H1 (cell line): ENCODE results near the gene THADA. TPM values are rescaled to one million over a fixed set of nuclear protein-coding genes. Genes with fewer than 3 reads are reported as not detected.

Experiments used
- CTCF ChIA-PET: fragments of 300-600 bp; sonication (Branson Sonifier 250); formaldehyde crosslinking; loops from one replicate; lab custom pipeline; 2021; ENCODE audit not compliant: partially characterized antibody; lab: Charles Lee
- POLR2A ChIA-PET: fragments of 300-600 bp; sonication (Branson Sonifier 250); formaldehyde crosslinking; loops from one replicate; lab custom pipeline; 2021; ENCODE audit warnings: inconsistent platforms; ENCODE audit not compliant: partially characterized antibody; lab: Charles Lee
- DNase-seq, 2 experiments: peaks; one replicate each; pipeline versions ENCODE4 v3.0.0 to v3.0.0-alpha.2; 2010 to 2022; ENCODE audit warnings: low spot score in 2 of 2, low read depth in 1 of 2, mixed read lengths in 1 of 2
- FAIRE-seq: peaks from 2 replicates; lab custom pipeline; 2011; peaks lifted over from hg19 to GRCh38; lab: Jason Lieb, UNC
- H2AFZ ChIP-seq: 2 replicates; pipeline ENCODE4 v1.8.1; 2012; ENCODE audit warnings: low read length, inconsistent platforms
- H2AK5ac ChIP-seq: 2 replicates; pipeline ENCODE4 v1.6.1; 2013; ENCODE audit warnings: low read depth, low read length
- H2BK120ac ChIP-seq: replicated peaks from 2 replicates; pipeline ENCODE3; 2013; ENCODE audit warnings: low read depth, low read length, inconsistent platforms
- H2BK12ac ChIP-seq: 2 replicates; pipeline ENCODE4 v1.6.1; 2013; ENCODE audit warnings: low read depth, low read length
- H2BK15ac ChIP-seq: 2 replicates; pipeline ENCODE4 v1.6.1; 2013; ENCODE audit warnings: low read length
- H2BK20ac ChIP-seq: 2 replicates; pipeline ENCODE4 v1.6.1; 2013; ENCODE audit warnings: low read length
- H2BK5ac ChIP-seq: 2 replicates; pipeline ENCODE4 v1.6.1; 2013; ENCODE audit warnings: low read depth, low read length
- H3K14ac ChIP-seq: 2 replicates; pipeline ENCODE4 v1.6.1; 2013; ENCODE audit warnings: inconsistent platforms; ENCODE audit not compliant: insufficient read length
- H3K18ac ChIP-seq: 2 replicates; pipeline ENCODE4 v1.6.1; 2013; ENCODE audit warnings: low read length; ENCODE audit errors: extremely low read depth
- H3K23ac ChIP-seq: 2 replicates; pipeline ENCODE4 v1.6.1; 2013; ENCODE audit warnings: inconsistent platforms; ENCODE audit not compliant: insufficient read length
- H3K23me2 ChIP-seq: 2 replicates; pipeline ENCODE4 v1.6.1; 2013; ENCODE audit warnings: low read depth, low read length
- H3K27ac ChIP-seq: 2 replicates; pipeline ENCODE4 v1.6.1; 2011; ENCODE audit warnings: low read depth, low read length, inconsistent platforms
- H3K27me3 ChIP-seq, 4 experiments: replicated peaks in 1 of 4; 1 replicate in 1 of 4; 2 replicates in 3 of 4; pipeline versions ENCODE4 v1.6.1 to v1.8.1; 2011 to 2013; ENCODE audit warnings: low read length in 3 of 4, mild to moderate bottlenecking in 3 of 4, inconsistent platforms in 2 of 4, mixed read lengths in 2 of 4, moderate library complexity in 1 of 4; ENCODE audit not compliant: control insufficient read depth in 3 of 4, insufficient read depth in 3 of 4; ENCODE audit errors: extremely low read depth in 1 of 4
- H3K36me3 ChIP-seq, 4 experiments: 2 replicates each; pipeline versions ENCODE4 v1.6.1 to v1.8.1; 2011 to 2013; ENCODE audit warnings: mild to moderate bottlenecking in 4 of 4, low read length in 3 of 4, moderate library complexity in 2 of 4, control low read depth in 1 of 4, inconsistent platforms in 1 of 4; ENCODE audit not compliant: insufficient read depth in 4 of 4, control insufficient read depth in 2 of 4
- H3K4ac ChIP-seq: replicated peaks from 2 replicates; pipeline ENCODE3; 2013; ENCODE audit warnings: low read length, low read depth, mixed read lengths, inconsistent platforms; ENCODE audit not compliant: insufficient read length
- H3K4me1 ChIP-seq, 4 experiments: replicated peaks in 1 of 4; 1 replicate in 1 of 4; 2 replicates in 3 of 4; pipeline versions ENCODE4 v1.6.1 to v1.8.1; 2011 to 2013; ENCODE audit warnings: low read length in 3 of 4, inconsistent platforms in 2 of 4, mixed read lengths in 1 of 4; ENCODE audit not compliant: insufficient read depth in 4 of 4, control insufficient read depth in 3 of 4
- H3K4me2 ChIP-seq, 2 experiments: 2 replicates each; pipeline versions ENCODE4 v1.6.1 to v1.8.1; 2011 to 2013; ENCODE audit warnings: low read depth in 2 of 2, low read length in 2 of 2, control low read depth in 1 of 2, inconsistent platforms in 1 of 2, mild to moderate bottlenecking in 1 of 2; ENCODE audit not compliant: insufficient read depth in 1 of 2
- H3K4me3 ChIP-seq, 4 experiments: fragments of 200-600, 300-600 bp in 1 of 4; sonication (generic), shearing (Covaris generic), sonication (Bioruptor Twin) in 1 of 4; 2 replicates each; pipeline versions ENCODE4 v1.5.1 to v1.8.1; 2011 to 2016; ENCODE audit warnings: low read length in 4 of 4, low read depth in 3 of 4, control low read depth in 2 of 4, inconsistent platforms in 2 of 4, mild to moderate bottlenecking in 2 of 4, mixed read lengths in 1 of 4, moderate library complexity in 1 of 4; ENCODE audit not compliant: insufficient read depth in 2 of 4; ENCODE audit errors: extremely low read depth in 1 of 4
- H3K56ac ChIP-seq: replicated peaks from 2 replicates; pipeline ENCODE3; 2013; ENCODE audit warnings: low read depth, mild to moderate bottlenecking, mixed read lengths, low read length, inconsistent platforms; ENCODE audit not compliant: insufficient read length
- H3K79me1 ChIP-seq: 2 replicates; pipeline ENCODE4 v1.6.1; 2013; ENCODE audit warnings: low read depth, low read length, control low read depth
- H3K79me2 ChIP-seq, 2 experiments: 2 replicates each; pipeline versions ENCODE4 v1.6.1 to v1.8.1; 2012 to 2013; ENCODE audit warnings: low read length in 2 of 2, mild to moderate bottlenecking in 2 of 2, inconsistent platforms in 1 of 2; ENCODE audit not compliant: insufficient read depth in 2 of 2, control insufficient read depth in 1 of 2
- H3K9ac ChIP-seq, 4 experiments: replicated peaks in 1 of 4; 1 replicate in 1 of 4; 2 replicates in 3 of 4; pipeline versions ENCODE4 v1.6.1 to v1.8.1; 2011 to 2013; ENCODE audit warnings: low read depth in 3 of 4, low read length in 3 of 4, control low read depth in 2 of 4, mild to moderate bottlenecking in 2 of 4, moderate library complexity in 2 of 4, inconsistent platforms in 1 of 4; ENCODE audit errors: extremely low read depth in 1 of 4
- H3K9me3 ChIP-seq, 2 experiments: 2 replicates each; pipeline versions ENCODE4 v1.6.1 to v1.8.1; 2012 to 2013; ENCODE audit warnings: mild to moderate bottlenecking in 2 of 2, moderate library complexity in 2 of 2, control low read depth in 1 of 2, inconsistent platforms in 1 of 2, low read depth in 1 of 2, low read length in 1 of 2, mixed read lengths in 1 of 2; ENCODE audit not compliant: insufficient read depth in 2 of 2
- H4K20me1 ChIP-seq, 2 experiments: replicated peaks in 1 of 2; 2 replicates each; pipeline versions ENCODE3 to v1.8.1; 2011 to 2013; ENCODE audit warnings: inconsistent platforms in 2 of 2, low read length in 2 of 2, mild to moderate bottlenecking in 1 of 2; ENCODE audit not compliant: insufficient read depth in 2 of 2, control insufficient read depth in 1 of 2
- H4K5ac ChIP-seq: 2 replicates; pipeline ENCODE4 v1.6.1; 2013; ENCODE audit warnings: low read length, low read depth, mixed read lengths, inconsistent platforms; ENCODE audit not compliant: insufficient read length
- H4K8ac ChIP-seq: 2 replicates; pipeline ENCODE4 v1.8.0; 2013; ENCODE audit warnings: mild to moderate bottlenecking, moderate library complexity, low read length, inconsistent platforms; ENCODE audit not compliant: insufficient read depth; ENCODE audit errors: extremely low read depth
- H4K91ac ChIP-seq: replicated peaks from 2 replicates; pipeline ENCODE3; 2013; ENCODE audit warnings: low read length, mixed read lengths, inconsistent platforms; ENCODE audit not compliant: insufficient read length
- ATF3 ChIP-seq: IDR thresholded peaks from 2 replicates; pipeline ENCODE4 v1.6.1; 2011; ENCODE audit warnings: low read depth, mild to moderate bottlenecking, low read length; ENCODE audit not compliant: insufficient read depth
- BCL11A ChIP-seq, 2 experiments: IDR thresholded peaks; one replicate each; pipeline ENCODE4 v1.6.1; 2011; ENCODE audit warnings: low read depth in 2 of 2, low read length in 2 of 2, mild to moderate bottlenecking in 2 of 2
- CBX5 ChIP-seq: fragments of 300-800, 300-1000 bp; sonication (generic); IDR thresholded peaks from 2 replicates; pipeline ENCODE4 v1.7.1; 2016; ENCODE audit warnings: antibody characterized with exemption, low read length, low read depth
- CEBPB ChIP-seq: IDR thresholded peaks from 2 replicates; pipeline ENCODE4 v1.6.1; 2012; ENCODE audit warnings: low read depth, low read length
- CREB1 ChIP-seq: IDR thresholded peaks from 2 replicates; pipeline ENCODE4 v1.6.1; 2012; ENCODE audit warnings: inconsistent platforms
- E2F6 ChIP-seq: IDR thresholded peaks from 2 replicates; pipeline ENCODE4 v1.6.1; 2012; ENCODE audit warnings: inconsistent platforms
- HDAC6 ChIP-seq: IDR thresholded peaks from one replicate; pipeline ENCODE4 v1.7.1; 2012; ENCODE audit warnings: low read depth, mild to moderate bottlenecking, inconsistent platforms, low read length, moderate library complexity
- JUND ChIP-seq: IDR thresholded peaks from 2 replicates; pipeline ENCODE4 v1.6.1; 2011; ENCODE audit warnings: mild to moderate bottlenecking, improper control_type of control experiment, low read length
- RAD21 ChIP-seq, 2 experiments: IDR thresholded peaks in 1 of 2; conservative IDR thresholded peaks in 1 of 2; 2 replicates each; pipeline ENCODE4 v1.6.1; 2011; ENCODE audit warnings: low read depth in 2 of 2, low read length in 2 of 2, improper control_type of control experiment in 1 of 2, inconsistent platforms in 1 of 2, mild to moderate bottlenecking in 1 of 2, moderate library complexity in 1 of 2
- SP2 ChIP-seq: IDR thresholded peaks from 2 replicates; pipeline ENCODE4 v1.6.1; 2012; ENCODE audit warnings: mild to moderate bottlenecking, low read length, inconsistent platforms
- SUZ12 ChIP-seq: fragments of 200-600 bp; sonication (generic); IDR thresholded peaks from 2 replicates; pipeline ENCODE4 v1.6.1; 2012; ENCODE audit warnings: mild to moderate bottlenecking, inconsistent platforms, low read length, moderate library complexity, mixed read lengths
- TAF7 ChIP-seq: optimal IDR thresholded peaks from 2 replicates; pipeline ENCODE3; 2011; ENCODE audit warnings: low read depth, mild to moderate bottlenecking, inconsistent platforms, low read length, moderate library complexity, borderline replicate concordance
- TBP ChIP-seq: IDR thresholded peaks from 2 replicates; pipeline ENCODE4 v1.6.1; 2011; ENCODE audit warnings: low read depth, low read length, improper control_type of control experiment
- YY1 ChIP-seq: IDR thresholded peaks from 2 replicates; pipeline ENCODE4 v1.6.1; 2011; ENCODE audit warnings: low read depth, mild to moderate bottlenecking, low read length
- WGBS, 2 experiments: shearing (Covaris generic) in 1 of 2; methylation state at CpG; one replicate each; pipeline versions ENCODE4 v1.1.6 to v1.1.7; 2013 to 2015; ENCODE audit warnings: low lambda C conversion rate in 2 of 2, mixed read lengths in 2 of 2, inconsistent platforms in 1 of 2, low coverage in 1 of 2, missing lambda C conversion rate in 1 of 2; ENCODE audit not compliant: insufficient replicate concordance in 2 of 2, insufficient coverage in 1 of 2, insufficient read length in 1 of 2; ENCODE audit errors: extremely low coverage in 1 of 2, missing lambda C conversion rate in 1 of 2; 5-methylcytosine and 5-hydroxymethylcytosine counted together
- polyA plus RNA-seq, 7 experiments: library from polyadenylated mRNA; depleted of rRNA in 3 of 7; stranded (reverse) in 5 of 7; unstranded in 2 of 7; fragments of >200 nt in 5 of 7; fragments of 200-250 nt in 2 of 7; gene quantifications; 1 replicate in 5 of 7; 2 replicates in 1 of 7; 4 replicates in 1 of 7; pipeline versions ENCODE4 v1.2.1 to v1.2.3, GENCODE V29; 2011 to 2013; ENCODE audit warnings: missing spikeins in 2 of 7, mixed read lengths in 2 of 7
- total RNA-seq: library from RNA; stranded (reverse); fragmentation: NEBNext Ultra II Directional; extraction: Animal tissue kit (Norgen Biotek cat#: 25700); gene quantifications from 2 replicates; pipeline ENCODE4 v1.2.1, GENCODE V29; 2021

THADA gene
- total and polyA plus RNA-seq, 2 of the 8 experiments (the other 6 are each of a cell fraction or from before 2014, with no cell fraction given): 22.4 to 26.8 TPM

DNA sequence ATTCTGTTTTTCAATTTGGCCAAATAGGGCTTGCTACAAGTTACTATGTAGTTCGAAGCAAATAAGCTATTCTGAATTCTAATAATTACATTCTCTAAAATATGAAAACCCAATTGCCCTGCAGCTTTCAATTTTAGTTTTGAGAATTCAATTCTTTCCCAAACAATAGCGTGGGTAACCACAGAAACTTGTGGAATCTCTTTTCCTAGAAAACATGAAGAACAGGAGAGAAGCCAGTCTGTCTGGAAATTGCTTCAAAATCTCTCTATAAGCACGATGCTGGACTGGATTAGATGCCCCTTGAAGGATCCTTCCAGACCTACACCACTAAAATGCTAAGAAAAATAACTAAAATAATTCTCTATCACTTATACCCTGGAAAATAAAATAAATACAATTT is 115.0 kb downstream of the THADA start:
- Histone ChIP-seq H2BK5ac (no peak overlapping the region), H3K27me3 (no peaks in the 10 kb centered on the region), H2AK5ac (no peak overlapping the region), H4K20me1 (no peaks in the 10 kb centered on the region), H3K14ac (no peak overlapping the region), H4K5ac (no peak overlapping the region), H4K91ac (no peak overlapping the region), H3K36me3 (no peaks in the 10 kb centered on the region), H2BK20ac (no peak overlapping the region), H3K4me1 (no peaks in the 10 kb centered on the region), H4K8ac (no peak overlapping the region), H3K18ac (no peak overlapping the region), H3K9ac (no peak overlapping the region), H3K23me2 (no peaks in the 10 kb centered on the region), H3K4me2 (no peak overlapping the region), H3K56ac (no peak overlapping the region), H2BK12ac (no peak overlapping the region), H3K27ac (no peak overlapping the region), H3K23ac (no peak overlapping the region), H3K79me1 (no peaks in the 10 kb centered on the region), H3K79me2 (no peaks in the 10 kb centered on the region), H2BK120ac (no peak overlapping the region), H3K4me3 (no peak overlapping the region), H2BK15ac (no peak overlapping the region), H3K4ac (no peak overlapping the region), H2AFZ (no peak overlapping the region), H3K9me3 (no peaks in the 10 kb centered on the region)
- CTCF ChIA-PET: interaction anchor here (0.6 to 1.5 kb wide), 12 partner anchors 11 to 621 kb away, joined by 3 to 7 read pairs (median 3); no protein-coding TSS in a partner anchor
- FAIRE-seq: no peak
- no peak for DNase-seq
- POLR2A ChIA-PET: no interaction called here
- 90% methylated on average over 3 of the region's 3 CpGs; no CpG with 5 or more reads in 1 of the 2 experiments for WGBS, 2 experiments
- no peak for TF ChIP-seq SUZ12
- TF ChIP-seq TBP: no peak
- TF ChIP-seq ATF3: no peak
- no peak for TF ChIP-seq JUND
- no peak for TF ChIP-seq RAD21 (IDR thresholded peaks at IDR 0.05 in 1 of 2, conservative IDR thresholded peaks at IDR 0.05 in 1 of 2; ENCODE audit: low read depth in 2 of 2, low read length in 2 of 2)
- TF ChIP-seq E2F6: no peak
- no peak for TF ChIP-seq BCL11A (IDR thresholded peaks at IDR 0.05; ENCODE audit: low read depth in 2 of 2, low read length in 2 of 2)
- no peak for TF ChIP-seq CEBPB
- TF ChIP-seq SP2: no peak
- no peak for TF ChIP-seq YY1
- TF ChIP-seq HDAC6: no peak
- TF ChIP-seq TAF7: no peak
- TF ChIP-seq CBX5: no peak
- no peak for TF ChIP-seq CREB1
